Measurements from ENCODE around the gene VAPB.
"Not testable (repeated sequence)": the region's sequence is repeated elsewhere in the genome, so short reads cannot be mapped to it uniquely, and the experiment has no call there.

VAPB gene

DNA sequence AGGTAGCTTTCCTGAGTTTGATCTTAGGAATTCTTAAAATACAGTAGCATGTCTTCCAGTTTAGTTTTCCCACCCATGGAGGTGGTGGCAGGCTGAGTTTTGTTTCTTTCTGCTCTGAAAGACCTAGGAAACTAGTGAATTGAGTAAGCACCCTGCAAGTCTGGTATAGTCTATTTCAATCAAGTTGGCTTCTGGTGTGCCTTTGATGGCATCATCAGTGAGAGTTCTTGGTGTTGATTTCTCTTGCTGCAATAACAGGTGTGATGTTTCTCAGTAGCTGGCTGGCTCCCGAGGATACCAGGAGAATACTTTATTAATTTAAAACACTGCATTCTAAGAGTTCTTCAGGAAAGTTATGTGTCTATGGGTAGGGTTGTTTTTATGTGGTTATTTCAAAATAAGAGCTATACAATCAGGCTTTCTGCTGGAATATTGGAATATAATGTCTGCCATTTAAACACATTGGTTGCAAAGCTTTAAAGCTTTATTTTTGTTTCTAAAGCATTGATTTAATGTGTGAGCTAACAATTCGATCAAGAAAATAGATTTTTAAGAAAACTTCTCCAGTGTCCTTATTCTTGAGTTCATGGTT lies 19.0 kb downstream of the VAPB start:
- DNase-seq (ENCODE audit: low read depth): no peak

GRCh38 chr20:58408603-58409246 lies 19.7 kb downstream of the VAPB start:
- DNase-seq (ENCODE audit: low read depth): no peak

DNA sequence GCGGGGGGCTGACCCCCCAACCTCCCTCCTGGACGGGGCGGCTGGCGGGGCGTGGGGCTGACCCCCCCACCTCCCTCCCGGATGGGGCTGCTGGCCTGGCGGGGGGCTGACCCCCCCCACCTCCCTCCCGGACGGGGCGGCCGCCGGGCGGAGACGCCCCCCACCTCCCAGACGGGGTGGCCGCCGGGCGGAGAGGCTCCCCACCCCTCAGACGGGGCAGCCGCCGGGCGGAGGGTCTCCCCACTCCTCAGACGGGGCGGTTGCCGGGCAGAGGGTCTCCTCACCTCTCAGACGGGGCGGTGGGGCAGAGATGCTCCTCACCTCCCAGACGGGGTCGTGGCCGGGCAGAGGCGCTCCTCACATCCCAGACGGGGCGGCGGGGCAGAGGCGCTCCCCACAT lies 25.2 kb downstream of the VAPB start:
- not testable (repeated sequence) for DNase-seq (ENCODE audit: low read depth)

DNA sequence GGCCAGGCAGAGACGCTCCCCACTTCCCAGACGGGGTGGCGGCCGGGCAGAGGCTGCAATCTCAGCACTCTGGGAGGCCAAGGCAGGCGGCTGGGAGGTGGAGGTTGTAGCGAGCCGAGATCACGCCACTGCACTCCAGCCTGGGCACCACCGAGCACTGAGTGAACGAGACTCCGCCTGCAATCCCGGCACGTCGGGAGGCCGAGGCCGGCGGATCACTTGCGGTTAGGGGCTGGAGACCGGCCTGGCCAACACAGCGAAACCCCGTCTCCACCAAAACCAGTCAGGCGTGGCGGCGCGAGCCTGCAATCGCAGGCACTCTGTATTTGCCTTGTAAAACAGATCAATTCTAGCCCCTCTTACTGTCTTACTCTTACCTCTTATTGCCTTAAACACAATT lies 25.8 kb downstream of the VAPB start:
- not testable (repeated sequence) for DNase-seq (ENCODE audit: low read depth)

DNA sequence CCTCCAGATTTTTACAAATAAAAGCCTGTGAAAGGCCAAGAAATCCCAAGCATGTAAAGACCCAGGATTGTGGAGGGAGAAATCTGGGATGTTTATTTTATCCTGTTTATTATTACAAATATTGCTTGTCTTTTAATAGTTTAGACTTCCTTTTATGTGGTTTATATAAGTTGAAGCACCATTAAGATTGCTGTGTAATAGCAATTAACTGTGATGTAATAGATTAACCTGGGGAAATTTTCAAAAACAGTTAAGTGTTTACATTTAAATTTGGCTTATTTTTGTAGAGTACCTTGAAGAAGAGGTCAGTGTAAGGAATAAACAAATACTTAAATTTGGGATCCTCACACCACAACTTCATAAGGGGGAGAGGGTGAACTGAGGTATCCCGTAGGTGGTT lies 27.0 kb downstream of the VAPB start:
- DNase-seq (ENCODE audit: low read depth): no peak

- no peak for DNase-seq (ENCODE audit: low read depth)
These were observed 27.8 kb downstream of the VAPB start for GRCh38 chr20:58416835-58417234.

GRCh38 chr20:58417438-58417837 lies 28.4 kb downstream of the VAPB start:
- DNase-seq (ENCODE audit: low read depth): no peak

- no peak for DNase-seq (ENCODE audit: low read depth)
These were observed 30.1 kb downstream of the VAPB start for GRCh38 chr20:58418949-58419748.

- DNase-seq (ENCODE audit: low read depth): no peak
These were observed 31.9 kb downstream of the VAPB start for GRCh38 chr20:58420798-58421496.

- no peak for DNase-seq (ENCODE audit: low read depth)
These were observed 32.4 kb downstream of the VAPB start for GRCh38 chr20:58421497-58421850.

DNA sequence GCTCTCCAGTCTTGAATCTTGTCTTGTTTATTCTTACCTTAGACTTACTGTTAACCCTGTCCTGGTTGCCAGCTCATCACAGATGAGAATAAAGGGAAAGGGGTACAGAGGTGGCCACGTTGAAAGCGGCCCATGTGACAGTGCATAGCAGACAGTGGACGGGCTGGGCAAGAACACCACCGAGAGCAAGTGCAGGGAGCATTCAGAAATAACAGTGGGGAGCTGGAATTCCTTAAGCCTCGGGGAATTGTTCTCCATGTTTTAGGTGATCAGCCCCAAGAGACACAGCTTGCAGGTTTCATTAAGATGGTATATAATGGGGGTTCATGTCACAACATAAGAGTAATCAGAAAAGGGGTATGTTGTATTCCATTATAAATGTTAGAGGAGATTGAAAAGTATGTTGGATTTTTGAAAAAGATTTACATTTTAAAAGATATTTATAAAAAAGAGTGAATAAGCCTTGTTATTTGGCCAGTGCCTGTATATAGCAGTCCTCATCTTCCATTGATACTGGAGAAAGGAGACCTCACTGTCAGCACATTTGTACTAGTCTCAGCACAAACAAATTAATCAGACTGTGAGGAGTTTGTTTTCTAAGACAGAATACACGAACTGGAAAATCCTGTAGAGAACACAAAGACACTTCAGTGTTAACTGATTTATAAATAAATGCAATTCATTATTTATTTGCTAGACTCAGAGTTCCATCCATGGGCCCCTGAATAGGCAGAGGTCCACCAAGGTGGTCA lies 35.4 kb downstream of the VAPB start:
- DNase-seq (ENCODE audit: low read depth): no peak

DNA sequence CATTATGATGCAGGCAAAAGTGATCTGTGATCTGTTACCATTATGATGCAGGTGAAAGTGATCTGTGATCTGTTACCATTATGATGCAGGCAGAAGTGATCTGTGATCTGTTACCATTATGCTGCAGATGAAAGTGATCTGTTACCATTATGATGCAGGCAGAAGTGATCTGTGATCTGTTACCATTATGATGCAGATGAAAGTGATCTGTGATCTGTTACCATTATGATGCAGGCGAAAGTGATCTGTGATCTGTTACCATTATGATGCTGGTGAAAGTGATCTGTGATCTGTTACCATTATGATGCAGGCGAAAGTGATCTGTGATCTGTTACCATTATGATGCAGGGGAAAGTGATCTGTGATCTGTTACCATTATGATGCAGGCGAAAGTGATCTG lies 38.5 kb downstream of the VAPB start:
- not testable (repeated sequence) for DNase-seq (ENCODE audit: low read depth)

DNA sequence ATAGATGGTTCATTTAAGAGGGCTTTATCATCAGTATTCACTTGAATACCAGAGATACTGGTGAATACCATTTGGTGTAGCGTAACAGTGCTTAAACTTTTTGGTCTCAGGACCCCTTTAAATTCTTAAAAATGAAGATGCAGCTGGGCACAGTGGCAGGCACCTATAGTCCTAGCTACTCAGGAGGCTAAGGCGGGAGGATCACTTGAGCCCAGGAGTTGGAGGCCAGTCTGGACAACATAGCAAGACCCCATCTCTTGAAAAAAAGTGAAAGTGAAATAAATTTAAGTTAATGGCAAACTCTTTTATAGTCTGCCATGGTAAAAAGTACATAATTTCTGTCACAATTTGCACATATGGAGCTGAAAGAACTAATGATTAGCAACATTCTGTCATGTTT lies 39.3 kb downstream of the VAPB start:
- DNase-seq (ENCODE audit: low read depth): no peak

GRCh38 chr20:58429303-58429702 lies 40.3 kb downstream of the VAPB start:
- no peak for DNase-seq (ENCODE audit: low read depth)

GRCh38 chr20:58431134-58431533 lies 42.1 kb downstream of the VAPB start:
- DNase-seq (ENCODE audit: low read depth): no peak

DNA sequence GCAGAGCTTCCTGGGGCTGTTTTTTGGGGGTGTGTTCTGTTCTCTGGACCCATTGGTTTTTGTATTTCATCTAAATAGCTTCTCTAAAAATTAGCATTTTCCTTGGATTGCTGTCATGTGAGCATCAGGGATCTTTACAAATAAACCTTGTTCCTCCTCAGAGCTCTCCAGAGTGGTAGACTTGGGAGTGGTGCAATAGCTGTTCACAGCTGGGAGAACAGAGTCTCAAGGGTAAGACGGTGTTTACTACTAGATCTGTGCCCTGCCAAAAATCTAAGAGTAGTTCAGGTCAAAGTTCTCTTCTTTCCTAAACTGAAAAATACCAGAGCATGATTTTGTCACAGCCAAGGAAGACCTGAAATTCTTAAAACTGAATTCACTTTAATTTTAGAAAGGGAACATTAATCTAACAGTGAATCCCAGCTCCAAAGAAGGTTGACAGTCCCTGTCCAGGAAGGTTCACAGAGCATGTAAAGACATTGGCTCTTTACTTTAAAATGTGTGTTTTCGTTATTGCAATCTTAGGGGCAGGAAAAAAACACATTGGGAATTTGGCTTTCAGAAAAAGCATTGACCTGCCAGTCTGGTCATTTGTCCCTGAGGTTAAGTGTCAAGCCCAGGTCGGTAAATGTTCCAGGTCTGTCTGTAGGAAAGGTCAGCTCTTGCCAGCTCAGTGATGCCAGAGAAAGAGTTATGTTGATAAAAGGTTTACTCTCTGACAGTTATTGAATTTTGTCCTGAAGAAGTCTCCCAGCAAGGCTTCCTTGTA lies 43.3 kb downstream of the VAPB start:
- no peak for DNase-seq (ENCODE audit: low read depth)

- no peak for DNase-seq (ENCODE audit: low read depth)
These were observed 44.1 kb downstream of the VAPB start for GRCh38 chr20:58433029-58433647.

DNA sequence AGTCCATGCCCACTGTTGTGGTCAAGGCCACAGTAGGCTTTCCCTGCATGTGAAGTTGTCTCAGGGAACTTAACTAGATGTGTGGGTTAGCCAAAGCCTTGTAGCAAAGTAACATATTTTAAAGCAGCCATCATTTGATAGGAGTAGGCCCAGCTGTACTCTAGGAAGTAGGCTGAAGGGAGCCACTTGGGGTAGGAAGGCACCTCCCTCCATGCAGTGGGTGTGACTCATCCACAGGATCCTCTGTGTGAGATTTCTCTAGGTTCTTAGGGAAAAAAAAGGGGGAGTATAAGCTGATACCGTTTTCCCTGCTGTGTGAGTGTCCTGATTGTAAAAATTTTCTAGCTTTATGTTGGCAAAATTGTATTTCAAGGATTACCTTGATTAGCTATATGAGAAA lies 44.7 kb downstream of the VAPB start:
- no peak for DNase-seq (ENCODE audit: low read depth)

DNA sequence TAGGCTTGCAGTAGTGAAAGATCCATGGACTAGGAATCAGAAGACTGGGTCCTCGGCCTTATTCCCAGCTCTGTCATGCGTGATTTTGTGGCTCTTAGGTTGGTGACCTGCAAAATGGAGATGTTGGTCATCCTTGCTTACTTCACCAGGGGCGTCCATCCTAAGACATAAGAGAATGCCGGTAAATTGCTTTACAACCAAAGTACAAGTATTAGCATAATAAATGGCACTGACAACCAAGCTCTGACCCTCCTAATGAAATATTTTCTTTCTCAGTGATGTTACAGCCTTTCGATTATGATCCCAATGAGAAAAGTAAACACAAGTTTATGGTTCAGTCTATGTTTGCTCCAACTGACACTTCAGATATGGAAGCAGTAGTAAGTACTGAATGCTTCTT lies 45.3 kb downstream of the VAPB start:
- no peak for DNase-seq (ENCODE audit: low read depth)

DNA sequence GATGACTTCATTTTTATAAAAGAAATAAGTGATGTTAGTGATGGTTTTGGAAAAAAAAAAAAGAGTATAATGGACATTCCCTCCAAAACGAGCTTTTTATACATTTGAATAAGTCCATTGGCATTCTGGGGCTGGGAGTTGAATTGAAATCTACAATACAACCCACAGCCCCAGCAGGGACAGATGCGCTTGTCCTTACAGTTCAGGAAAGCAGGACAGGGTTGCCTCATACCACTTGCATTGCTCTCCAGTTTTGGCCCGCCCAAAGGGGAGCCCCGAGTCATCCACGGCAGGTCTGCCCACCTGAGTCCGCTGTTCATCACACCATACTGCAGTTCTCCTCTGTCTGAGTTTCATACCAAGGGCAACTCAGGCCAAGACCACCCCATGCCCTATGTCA lies 46.2 kb downstream of the VAPB start:
- no peak for DNase-seq (ENCODE audit: low read depth)
